AG10803 (cell line): ENCODE results near the gene AXIN2.

Experiments
- DNase-seq: peaks from one replicate; pipeline ENCODE4 v3.0.0; 2010; ENCODE audit warnings: low read depth
- H3K4me3 ChIP-seq: 2 replicates; pipeline ENCODE4 v1.5.1; 2011; ENCODE audit warnings: mild to moderate bottlenecking, low read length, control low read depth
- CTCF ChIP-seq: conservative IDR thresholded peaks from 2 replicates; pipeline ENCODE4 v1.5.1; 2011; ENCODE audit warnings: mild to moderate bottlenecking, low read length, control low read depth, inconsistent platforms

AXIN2 gene

GRCh38 chr17:65558311-65558682, 3.2 kb downstream of the AXIN2 start:
- no peak for TF ChIP-seq CTCF
- peak overlapping the region; percentile 71 for H3K4me3 ChIP-seq

GRCh38 chr17:65557349-65558310, 3.8 kb downstream of the AXIN2 start:
- DNase-seq, result peak; percentile 64
- peak overlapping the region; percentile 71 for H3K4me3 ChIP-seq
- no peak for TF ChIP-seq CTCF

More at GRCh38 chr17:65558311-65558682, 3.2 kb downstream of the AXIN2 start:
- DNase-seq, result no peak

- peak overlapping the region; percentile 71 for H3K4me3 ChIP-seq
- DNase-seq, result no peak
- TF ChIP-seq CTCF, result no peak
These were observed 4.5 kb downstream of the AXIN2 start for GRCh38 chr17:65556910-65557348.

- peak; percentile 85 for TF ChIP-seq CTCF
- peak; percentile 73 for DNase-seq
- H3K4me3 ChIP-seq, result peak overlapping the region; percentile 71
These were observed 5.2 kb downstream of the AXIN2 start for GRCh38 chr17:65556014-65556909.

- TF ChIP-seq CTCF, result peak; percentile 48
- DNase-seq, result peak; percentile 75
- peak overlapping the region; percentile 27 for H3K4me3 ChIP-seq
These were observed 6.8 kb downstream of the AXIN2 start for GRCh38 chr17:65554553-65555223.

GRCh38 chr17:65553646-65554552, 7.5 kb downstream of the AXIN2 start:
- peak; percentile 84 for DNase-seq
- H3K4me3 ChIP-seq, result peak overlapping the region; percentile 29
- no peak for TF ChIP-seq CTCF
